ENCODE results near the gene TP53RK. TPM values are rescaled to one million over a fixed set of nuclear protein-coding genes. Genes with fewer than 3 reads are reported as not detected.

TP53RK gene
- total and polyA plus RNA-seq, 2 of the 13 experiments (the other 11 are each of a cell fraction or from before 2014, with no cell fraction given), result 12.9 to 25.5 TPM

GRCh38 chr20:46709459-46710152 lies 20.4 kb upstream of the TP53RK start, which contains the start of gene SLC2A10 (continued):
- TF ChIP-seq AKNA (CRISPR knock-in tag; IDR thresholded peaks at IDR 0.05; ENCODE audit: borderline replicate concordance), result no peak
- peak; percentile 73 for TF ChIP-seq TARDBP (CRISPR knock-in tag; IDR thresholded peaks at IDR 0.05)
- peak; percentile 44; the same call in 1 of the 2 replicates for TF ChIP-seq ZBTB3 (CRISPR knock-in tag; IDR thresholded peaks at IDR 0.05; ENCODE audit: borderline replicate concordance, low read depth)
- peak; percentile 31; the same call in 1 of the 2 replicates for TF ChIP-seq THAP9 (CRISPR knock-in tag; IDR thresholded peaks at IDR 0.05; ENCODE audit: borderline replicate concordance)
- TF ChIP-seq ZBTB21 (CRISPR knock-in tag; IDR thresholded peaks at IDR 0.05), result no peak
- peak; percentile 90 for TF ChIP-seq WIZ (CRISPR knock-in tag; IDR thresholded peaks at IDR 0.05)
- no peak for TF ChIP-seq SMAD3 (CRISPR knock-in tag; IDR thresholded peaks at IDR 0.05)
- peak; percentile 43; the same call in 1 of the 2 replicates for TF ChIP-seq ZNF230 (CRISPR knock-in tag; IDR thresholded peaks at IDR 0.05)
- no peak for TF ChIP-seq MTA3 (CRISPR knock-in tag; IDR thresholded peaks at IDR 0.05)

Measured in HepG2 (cell line).